NCI-H1436 treated with DMSO at 0.1 percent for 48 hours (cell line): ENCODE results near the gene RAI14.
"Not testable (repeated sequence)": the region's sequence is repeated elsewhere in the genome, so short reads cannot be mapped to it uniquely, and the experiment has no call there.

ENCODE experiments used
- DNase-seq: peaks from one replicate; lab custom pipeline; 2025; lab: John Stamatoyannopoulos, UW

RAI14 gene

DNA sequence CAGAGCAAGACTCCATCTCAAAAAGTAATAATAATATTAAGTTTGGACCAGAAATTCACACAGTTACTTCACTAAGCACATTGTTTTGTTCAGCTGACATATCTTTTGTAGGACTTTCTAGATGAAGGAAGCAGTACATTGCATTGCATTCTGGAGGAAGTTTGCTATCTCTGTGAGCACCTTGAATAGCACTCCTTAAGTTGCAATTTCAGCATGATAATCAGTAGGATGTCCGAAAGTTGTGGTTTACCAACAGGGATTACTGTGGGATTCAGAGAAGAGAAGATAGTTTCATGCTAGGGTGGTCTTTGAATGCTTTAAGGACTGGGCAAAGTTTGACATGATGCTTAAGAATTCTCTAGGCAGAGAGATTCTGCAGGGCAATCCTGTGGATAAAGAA lies 164.5 kb downstream of the RAI14 start:
- no peak for DNase-seq

GRCh38 chr5:34822956-34823715 lies 167.0 kb downstream of the RAI14 start:
- DNase-seq = no peak

GRCh38 chr5:34826347-34826746 lies 170.2 kb downstream of the RAI14 start:
- no peak for DNase-seq

- DNase-seq = no peak
Measured at GRCh38 chr5:34827588-34828506, 171.7 kb downstream of the RAI14 start.

DNA sequence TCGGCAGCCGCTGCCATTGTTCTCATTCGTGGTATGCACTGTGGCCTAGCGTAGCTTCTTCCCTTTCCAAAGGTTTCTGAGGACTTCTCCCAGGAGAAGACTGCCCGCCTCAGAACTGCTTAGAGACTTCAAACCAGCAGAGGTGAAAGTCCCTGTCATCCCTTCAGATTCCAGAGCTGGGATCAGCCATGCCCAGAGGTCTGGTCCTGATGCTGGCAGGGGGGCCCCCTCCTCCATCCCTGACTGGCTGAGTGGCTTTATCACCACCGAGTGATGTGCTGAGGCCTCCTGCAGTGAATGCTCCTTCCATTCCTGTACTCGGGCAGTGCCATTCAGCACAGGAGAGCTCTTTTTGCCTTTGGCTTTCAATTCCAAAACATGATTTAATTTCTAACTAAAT lies 174.7 kb downstream of the RAI14 start:
- not testable (repeated sequence) for DNase-seq

GRCh38 chr5:34831303-34831702 lies 175.2 kb downstream of the RAI14 start:
- no peak for DNase-seq

GRCh38 chr5:34832568-34832967 lies 176.4 kb downstream of the RAI14 start:
- DNase-seq = no peak

- no peak for DNase-seq
Measured at GRCh38 chr5:34833090-34833489, 177.0 kb downstream of the RAI14 start.

GRCh38 chr5:34833976-34834793 lies 178.1 kb downstream of the RAI14 start:
- DNase-seq = no peak

GRCh38 chr5:34834794-34835089 lies 178.6 kb downstream of the RAI14 start:
- no peak for DNase-seq

DNA sequence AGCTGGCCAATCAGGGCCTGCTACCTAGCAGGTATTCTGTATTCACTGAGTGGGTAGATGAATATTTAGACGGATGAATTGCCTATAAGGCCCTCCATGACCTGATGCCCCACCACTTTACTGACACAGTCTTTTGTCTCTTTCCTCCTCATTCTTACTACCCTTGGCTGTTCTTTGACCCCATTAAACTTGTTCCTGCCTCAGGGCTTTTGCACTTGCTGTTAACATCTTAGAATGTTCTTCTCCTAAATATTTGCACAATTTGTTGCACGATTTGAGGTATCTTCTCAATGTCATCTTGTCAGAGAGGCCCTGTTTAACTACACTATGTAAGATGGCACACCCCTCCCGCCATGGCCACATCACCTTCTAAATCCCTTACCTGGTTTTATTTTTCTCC lies 179.5 kb downstream of the RAI14 start:
- no peak for DNase-seq

DNA sequence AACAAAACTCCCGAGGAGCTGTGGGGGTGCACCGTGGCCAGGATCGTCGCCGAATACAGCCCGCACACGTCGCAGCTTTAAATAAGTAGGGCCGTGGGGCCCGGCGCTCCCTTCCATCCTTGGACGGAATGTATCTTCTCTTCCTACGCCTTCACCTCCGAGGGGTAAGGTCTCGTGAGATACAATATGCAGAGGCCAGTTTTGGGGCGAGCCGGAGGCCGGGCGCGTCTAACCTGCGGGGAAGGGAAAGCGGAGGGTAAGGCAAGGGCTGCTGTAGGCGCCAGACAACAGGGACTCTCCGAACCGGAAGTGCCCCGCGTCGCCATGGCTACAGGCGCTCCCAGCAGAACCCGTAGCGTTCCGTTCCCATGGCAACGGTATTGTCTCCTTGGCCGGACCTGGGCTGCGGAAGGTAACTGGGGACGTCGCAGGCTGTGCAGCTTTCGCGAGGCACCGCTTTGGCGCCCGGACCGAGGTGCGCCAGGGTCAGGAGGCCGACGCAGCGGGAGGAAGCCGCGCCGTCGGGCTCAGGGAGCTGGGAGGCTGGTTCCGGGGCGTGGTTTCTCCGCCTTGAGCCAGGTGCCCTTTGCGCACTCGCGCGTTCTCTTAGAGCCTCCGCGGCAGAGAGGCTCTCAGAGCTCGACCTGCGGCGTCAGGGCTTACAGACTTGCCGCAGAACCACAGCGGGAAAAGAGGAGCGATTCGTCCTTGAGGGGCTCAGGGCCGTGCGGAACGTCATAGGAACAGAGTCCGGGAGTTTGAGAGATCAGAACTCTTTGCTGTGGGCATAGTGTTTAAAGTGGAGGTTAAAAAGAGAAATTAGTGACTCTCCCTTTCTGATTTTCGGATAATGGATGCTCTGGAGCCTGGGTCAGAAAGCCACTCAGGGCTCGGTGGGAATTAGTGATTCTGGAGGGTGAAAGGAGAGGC lies 182.9 kb downstream of the RAI14 start, which contains the start of gene TTC23L:
TSS of gene TTC23L (plus strand) at position 380 of the 930 bp plus-strand sequence. CDS start 1,508 bp downstream, outside the sequence.
- peak; percentile 83 for DNase-seq

DNA sequence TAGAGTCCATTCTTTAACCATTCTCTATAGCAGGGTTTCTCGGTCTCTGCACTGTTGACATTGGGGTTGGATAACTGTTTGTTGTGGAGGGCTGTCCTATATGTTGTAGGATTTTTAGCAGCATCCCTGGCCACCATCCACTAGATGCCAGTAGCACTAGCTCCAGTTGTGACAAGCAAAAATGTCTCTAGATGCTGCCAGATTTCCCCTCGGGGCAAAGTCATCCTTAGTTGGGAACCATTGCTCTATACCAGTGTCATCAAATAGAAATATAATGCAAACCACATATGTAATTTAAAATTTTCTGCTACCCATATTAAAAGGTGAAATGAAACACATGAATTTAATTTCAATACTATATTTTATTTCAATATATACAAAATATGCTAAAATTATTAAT lies 185.7 kb downstream of the RAI14 start:
- no peak for DNase-seq

- DNase-seq = no peak
Measured at GRCh38 chr5:34842554-34842953, 186.4 kb downstream of the RAI14 start.

DNA sequence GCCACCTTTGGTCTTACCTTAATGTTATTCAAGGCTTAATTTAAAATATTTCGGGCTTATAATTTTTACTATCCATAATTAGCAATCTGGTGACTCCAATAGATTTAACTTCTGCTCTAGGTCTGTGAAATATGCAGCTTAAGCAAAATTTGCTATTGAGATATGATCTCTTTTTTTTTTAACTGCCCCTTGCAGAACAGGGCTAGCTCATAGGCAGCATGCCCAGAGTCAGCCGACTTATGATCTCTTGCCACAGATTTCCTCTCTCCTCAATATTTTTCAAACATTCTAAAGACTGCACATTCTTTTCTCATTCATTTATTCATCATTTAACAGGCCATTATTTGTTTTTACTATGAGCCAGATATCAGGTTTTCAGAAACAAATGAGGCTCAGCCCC lies 187.4 kb downstream of the RAI14 start:
- no peak for DNase-seq

DNA sequence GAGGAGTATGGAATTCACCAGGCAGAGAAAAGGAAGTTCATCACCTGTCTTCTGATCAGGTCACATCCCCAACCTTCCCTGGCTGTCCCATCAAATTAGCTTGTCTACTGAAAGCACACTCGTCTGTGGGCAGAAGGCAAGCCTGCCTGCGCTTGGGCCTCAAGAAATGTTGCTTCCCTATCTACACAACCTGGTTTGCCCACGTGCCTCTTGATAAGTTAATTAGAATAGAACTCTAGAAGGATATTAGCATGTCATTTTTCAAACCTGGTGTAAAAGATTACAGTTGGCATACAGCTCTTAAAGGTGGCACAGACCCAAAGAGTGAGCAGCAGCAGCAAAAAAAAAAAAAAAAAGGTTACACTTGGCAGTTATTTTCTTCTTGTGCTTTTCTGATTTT lies 188.0 kb downstream of the RAI14 start:
- no peak for DNase-seq

DNA sequence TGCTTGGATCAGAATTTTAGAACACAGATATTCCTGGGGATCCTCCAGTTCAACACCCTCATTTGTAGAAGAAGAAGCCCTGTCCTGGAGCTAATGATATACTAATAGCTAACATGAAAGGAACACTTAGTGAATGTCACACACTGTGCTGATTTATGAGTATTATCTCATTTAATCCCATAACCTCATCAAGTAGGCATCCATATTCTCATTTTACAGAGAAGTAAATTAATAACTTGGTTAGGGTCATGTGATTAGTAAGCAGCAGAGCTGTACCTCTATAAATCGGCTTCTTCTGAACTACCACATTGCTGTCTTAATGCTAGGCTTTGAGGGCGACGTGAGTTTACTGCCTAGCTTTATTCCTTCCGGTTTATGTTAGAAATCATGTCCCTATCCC lies 188.9 kb downstream of the RAI14 start:
- no peak for DNase-seq

DNA sequence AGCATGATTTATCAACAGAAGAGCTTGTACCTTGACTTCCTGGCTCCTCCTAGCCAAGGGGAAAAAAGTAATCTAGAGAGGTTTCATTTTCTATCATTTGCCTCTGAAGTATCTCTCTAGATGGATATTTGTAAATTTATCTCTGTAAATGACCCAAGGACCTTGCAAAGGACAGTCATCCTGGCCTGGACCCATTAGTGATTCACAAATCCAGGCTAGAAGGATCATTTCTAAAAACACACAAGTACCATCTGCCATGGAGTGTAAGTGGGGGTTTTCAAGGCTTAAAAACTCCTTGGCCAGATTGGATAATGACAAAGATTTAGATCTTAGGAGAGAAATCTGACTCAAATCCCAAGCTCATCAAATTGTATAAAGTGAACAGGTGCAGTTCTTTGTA lies 190.9 kb downstream of the RAI14 start:
- no peak for DNase-seq

GRCh38 chr5:34847552-34847951 lies 191.4 kb downstream of the RAI14 start:
- no peak for DNase-seq

DNA sequence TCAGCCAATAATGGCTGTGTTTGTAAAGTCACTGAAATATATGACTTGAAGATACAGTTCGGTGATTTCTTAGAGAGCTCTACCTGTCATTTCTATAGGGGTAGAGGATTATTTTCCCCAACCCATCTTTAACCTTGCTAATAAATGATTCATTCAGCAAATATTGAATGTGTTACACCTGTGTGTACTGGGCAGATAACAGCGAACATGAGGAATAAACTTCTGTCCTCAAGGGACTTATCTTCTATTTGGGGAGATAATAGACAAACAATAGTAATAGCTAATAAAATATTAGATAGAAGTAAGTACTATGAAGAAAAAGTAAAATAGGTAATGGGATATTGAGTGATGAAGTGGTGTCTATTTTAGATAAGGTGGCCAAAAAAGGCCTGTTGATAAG lies 192.1 kb downstream of the RAI14 start:
- no peak for DNase-seq

- DNase-seq = no peak
Measured at GRCh38 chr5:34849253-34849652, 193.1 kb downstream of the RAI14 start.
